IMR-90 (cell line): ENCODE measurements around the gene DNAH6. TPM values are rescaled to one million over a fixed set of nuclear protein-coding genes. Genes with fewer than 3 reads are reported as not detected.

ENCODE experiments used
- ATAC-seq: fragments of 200-7000 bp; cut with Tn5 transposase; 2 replicates; pipeline ENCODE4 v1.9.1; 2020; ENCODE audit warnings: low read depth, mild to moderate bottlenecking, moderate library complexity
- BruUV-seq: library from RNA; stranded (reverse); fragments of 400-500 nt; replicated peaks from 2 replicates; lab custom pipeline; 2021; lab: Mats Ljungman, UMichigan
- CTCF ChIA-PET: fragments of 300-600 bp; formaldehyde crosslinking; extraction: SDS; loops from one replicate; lab custom pipeline; 2021; ENCODE audit warnings: antibody characterized with exemption; lab: Yijun Ruan, JAX
- POLR2A ChIA-PET: fragments of 300-600 bp; sonication (Branson Sonifier 250); formaldehyde crosslinking; loops from one replicate; lab custom pipeline; 2022; ENCODE audit warnings: antibody characterized with exemption; ENCODE audit not compliant: unreplicated experiment; lab: Charles Lee
- DNase-seq: peaks from one replicate; pipeline ENCODE4 v3.0.0; 2013
- H2AFZ ChIP-seq: replicated peaks from 2 replicates; pipeline ENCODE3; 2013; ENCODE audit warnings: low read length, mild to moderate bottlenecking; ENCODE audit not compliant: poor library complexity
- H2AK5ac ChIP-seq: 2 replicates; pipeline ENCODE4 v1.6.1; 2013; ENCODE audit warnings: low read depth, low read length, inconsistent platforms
- H2AK9ac ChIP-seq: replicated peaks from 2 replicates; pipeline ENCODE3; 2013; ENCODE audit warnings: mild to moderate bottlenecking, low read depth, low read length, moderate library complexity; ENCODE audit not compliant: poor library complexity
- H2BK120ac ChIP-seq: 2 replicates; pipeline ENCODE4 v1.6.1; 2013; ENCODE audit warnings: low read depth, low read length, inconsistent platforms
- H2BK15ac ChIP-seq: 3 replicates; pipeline ENCODE4 v1.6.1; 2013; ENCODE audit warnings: low read depth, low read length, inconsistent platforms
- H2BK20ac ChIP-seq: 2 replicates; pipeline ENCODE4 v1.6.1; 2013; ENCODE audit warnings: low read depth, mild to moderate bottlenecking, inconsistent platforms, low read length, moderate library complexity
- H2BK5ac ChIP-seq: 2 replicates; pipeline ENCODE4 v1.6.1; 2013; ENCODE audit warnings: mild to moderate bottlenecking, low read depth, low read length, inconsistent platforms; ENCODE audit not compliant: poor library complexity, severe bottlenecking
- H3K14ac ChIP-seq: replicated peaks from 2 replicates; pipeline ENCODE4 v1.6.1; 2013; ENCODE audit warnings: low read depth, low read length, inconsistent platforms
- H3K18ac ChIP-seq: 2 replicates; pipeline ENCODE4 v1.6.1; 2013; ENCODE audit warnings: low read depth, low read length, control low read depth
- H3K23ac ChIP-seq: 2 replicates; pipeline ENCODE4 v1.6.1; 2013; ENCODE audit warnings: low read depth, low read length, inconsistent platforms
- H3K27ac ChIP-seq: 2 replicates; pipeline ENCODE4 v1.5.1; 2013; ENCODE audit warnings: mild to moderate bottlenecking, control low read depth, low read length; ENCODE audit not compliant: insufficient read depth
- H3K27me3 ChIP-seq: 2 replicates; pipeline ENCODE4 v1.6.1; 2013; ENCODE audit warnings: low read length; ENCODE audit not compliant: control insufficient read depth, insufficient read depth
- H3K36me3 ChIP-seq: 2 replicates; pipeline ENCODE4 v1.6.1; 2013; ENCODE audit warnings: low read length, mixed read lengths; ENCODE audit not compliant: control insufficient read depth, insufficient read depth
- H3K4ac ChIP-seq: 2 replicates; pipeline ENCODE4 v1.6.1; 2013; ENCODE audit warnings: low read depth, low read length, inconsistent platforms
- H3K4me1 ChIP-seq: 2 replicates; pipeline ENCODE4 v1.6.1; 2013; ENCODE audit warnings: low read length, mixed read lengths; ENCODE audit not compliant: control insufficient read depth, insufficient read depth
- H3K4me2 ChIP-seq: 2 replicates; pipeline ENCODE4 v1.6.1; 2013; ENCODE audit warnings: low read depth, mild to moderate bottlenecking, control low read depth, low read length, moderate library complexity
- H3K4me3 ChIP-seq: 2 replicates; pipeline ENCODE4 v1.5.1; 2013; ENCODE audit warnings: low read depth, mild to moderate bottlenecking, control low read depth, low read length, moderate library complexity; ENCODE audit not compliant: insufficient read depth
- H3K56ac ChIP-seq: 2 replicates; pipeline ENCODE4 v1.6.1; 2013; ENCODE audit warnings: low read length, inconsistent platforms; ENCODE audit not compliant: insufficient read depth; ENCODE audit errors: extremely low read depth
- H3K79me1 ChIP-seq, 2 experiments: 2 replicates each; pipeline ENCODE4 v1.6.1; 2013; ENCODE audit warnings: low read length in 2 of 2, inconsistent platforms in 1 of 2, low read depth in 1 of 2
- H3K9ac ChIP-seq: 2 replicates; pipeline ENCODE4 v1.6.1; 2013; ENCODE audit warnings: low read depth, low read length, control low read depth
- H3K9me1 ChIP-seq: 2 replicates; pipeline ENCODE4 v1.6.1; 2013; ENCODE audit warnings: low read length, inconsistent platforms; ENCODE audit not compliant: insufficient read depth
- H3K9me3 ChIP-seq: 2 replicates; pipeline ENCODE4 v1.6.1; 2013; ENCODE audit warnings: low read length; ENCODE audit not compliant: control insufficient read depth, insufficient read depth
- H4K20me1 ChIP-seq: 2 replicates; pipeline ENCODE4 v1.6.1; 2013; ENCODE audit warnings: low read length, inconsistent platforms; ENCODE audit not compliant: insufficient read depth
- H4K5ac ChIP-seq: 2 replicates; pipeline ENCODE4 v1.6.1; 2013; ENCODE audit warnings: mild to moderate bottlenecking, low read depth, low read length, control low read depth
- H4K8ac ChIP-seq, 2 experiments: 2 replicates each; pipeline ENCODE4 v1.6.1; 2013; ENCODE audit warnings: low read depth in 2 of 2, low read length in 2 of 2, control low read depth in 1 of 2, inconsistent platforms in 1 of 2
- H4K91ac ChIP-seq: 2 replicates; pipeline ENCODE4 v1.6.1; 2013; ENCODE audit warnings: low read depth, low read length, inconsistent platforms; ENCODE audit not compliant: insufficient read depth
- CHD1 ChIP-seq: IDR thresholded peaks from 2 replicates; pipeline ENCODE4 v1.6.1; 2012; ENCODE audit warnings: low read depth, low read length, improper control_type of control experiment
- MAFK ChIP-seq: IDR thresholded peaks from 2 replicates; pipeline ENCODE4 v1.6.1; 2012; ENCODE audit warnings: low read depth, low read length, improper control_type of control experiment
- MAZ ChIP-seq: IDR thresholded peaks from 2 replicates; pipeline ENCODE4 v1.6.1; 2012; ENCODE audit warnings: low read depth, mild to moderate bottlenecking, low read length, improper control_type of control experiment, moderate library complexity, borderline replicate concordance
- RAD21 ChIP-seq: IDR thresholded peaks from 2 replicates; pipeline ENCODE4 v1.6.1; 2012; ENCODE audit warnings: low read length, improper control_type of control experiment
- WGBS, 2 experiments: methylation state at CpG; one replicate each; pipeline versions ENCODE4 v1.1.5 to v1.1.7; 2013; ENCODE audit warnings: missing lambda C conversion rate in 2 of 2; ENCODE audit not compliant: insufficient read length in 1 of 2; ENCODE audit errors: extremely low coverage in 2 of 2; 5-methylcytosine and 5-hydroxymethylcytosine counted together
- dilution Hi-C: fragments of 300-500 bp; cut with HindIII; formaldehyde crosslinking; loops from one replicate; pipeline ENCODE4 v1.14.3; 2018; ENCODE audit warnings: low sequenced_read_pairs; ENCODE audit not compliant: unreplicated experiment
- in situ Hi-C: fragments of 300-500 bp; cut with MboI; formaldehyde crosslinking; loops from 3 replicates; pipeline ENCODE4 v1.14.3; 2019; ENCODE audit warnings: low sequenced_read_pairs, inconsistent platforms, mixed read lengths
- intact Hi-C: fragments of 100-400 bp; cut with micrococcal nuclease; formaldehyde crosslinking; loops from 2 replicates; pipeline ENCODE4 v1.10.0; 2022
- polyA plus RNA-seq, 3 experiments: library from polyadenylated mRNA; depleted of rRNA; stranded (reverse); fragments of >200 nt; gene quantifications; 2 replicates each; pipeline ENCODE4 v1.2.3, GENCODE V29; 2012; ENCODE audit warnings: low replicate concordance in 1 of 3
- total RNA-seq: library from RNA; depleted of rRNA; stranded (reverse); fragments of >200 nt; gene quantifications from 2 replicates; pipeline ENCODE4 v1.2.3, GENCODE V29; 2012
- TF ChIP-seq, protein P1 (sequence below): fragments of 150-350 bp; IDR thresholded peaks from 2 replicates; pipeline ENCODE4 v1.6.1; 2017; ENCODE audit warnings: mild to moderate bottlenecking, antibody characterized with exemption, low read length, low read depth

Gene DNAH6
- total and polyA plus RNA-seq, 2 of the 4 experiments (the other 2 are of a cell fraction): under 0.01 to 0.07 TPM

DNA sequence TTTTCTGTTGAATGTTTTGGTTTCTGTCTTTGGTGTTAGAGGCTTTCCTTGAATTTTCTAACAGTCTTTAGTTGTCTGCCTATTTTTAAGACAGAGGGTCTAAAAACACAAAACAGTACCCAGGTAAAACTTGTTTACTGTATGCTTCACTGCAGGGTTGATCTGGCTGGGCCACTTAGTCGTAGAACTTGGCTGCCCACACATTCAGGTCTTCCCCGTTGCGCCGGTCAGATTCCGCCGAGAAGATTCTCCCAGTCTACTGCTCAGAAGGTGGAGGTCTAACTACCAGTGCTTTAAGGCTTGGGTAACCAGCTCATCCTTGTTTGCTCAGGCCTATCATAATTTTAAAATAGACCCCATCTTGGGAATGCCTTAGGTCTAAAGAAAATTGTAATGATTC lies 24.6 kb upstream of the DNAH6 start:
- DNase-seq (no peak), ATAC-seq (no peak)
- Histone ChIP-seq H3K79me1 (no peaks in the 10 kb centered on the region), H3K9me3 (no peaks in the 10 kb centered on the region), H3K9me1 (peaks cover 5% of the 10 kb centered on the region), H2AK9ac (no peak overlapping the region), H3K36me3 (no peaks in the 10 kb centered on the region), H2BK15ac (peak overlapping the region; percentile 87; the same call in 1 of the 3 replicates), H4K8ac (no peak overlapping the region), H4K5ac (no peak overlapping the region), H3K23ac (no peak overlapping the region), H3K4me2 (no peak overlapping the region), H3K4me3 (no peak overlapping the region), H3K18ac (no peak overlapping the region), H2AK5ac (peak overlapping the region; percentile 17; the same call in 1 of the 2 replicates), H3K4me1 (peaks cover 8% of the 10 kb centered on the region), H2BK5ac (no peak overlapping the region), H3K27me3 (no peaks in the 10 kb centered on the region), H2AFZ (no peak overlapping the region), H4K91ac (peak overlapping the region; percentile 41; the same call in 1 of the 2 replicates), H3K14ac (0 out of 2 replicates have a peak overlapping the region, but pooled peaks have one; percentile 52), H3K27ac (no peak overlapping the region), H2BK120ac (peak overlapping the region; percentile 74), H3K56ac (no peak overlapping the region), H3K4ac (no peak overlapping the region), H4K20me1 (no peaks in the 10 kb centered on the region), H2BK20ac (peak overlapping the region; percentile 77; the same call in 1 of the 2 replicates), H3K9ac (no peak overlapping the region)
- ChIA-PET POLR2A (no interaction called here), CTCF (no interaction called here)
- no TSS peak for BruUV-seq
- dilution Hi-C loops: no loop called here
- intact Hi-C loops: loop anchor here (5.0 kb wide), 1 partner anchor 806 kb away; no protein-coding TSS in a partner anchor
- TF ChIP-seq MAZ: no peak
- TF ChIP-seq CHD1: no peak
- TF ChIP-seq, protein P1, sequence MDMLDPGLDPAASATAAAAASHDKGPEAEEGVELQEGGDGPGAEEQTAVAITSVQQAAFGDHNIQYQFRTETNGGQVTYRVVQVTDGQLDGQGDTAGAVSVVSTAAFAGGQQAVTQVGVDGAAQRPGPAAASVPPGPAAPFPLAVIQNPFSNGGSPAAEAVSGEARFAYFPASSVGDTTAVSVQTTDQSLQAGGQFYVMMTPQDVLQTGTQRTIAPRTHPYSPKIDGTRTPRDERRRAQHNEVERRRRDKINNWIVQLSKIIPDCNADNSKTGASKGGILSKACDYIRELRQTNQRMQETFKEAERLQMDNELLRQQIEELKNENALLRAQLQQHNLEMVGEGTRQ: no peak
- no peak for TF ChIP-seq RAD21
- TF ChIP-seq MAFK: no peak
- WGBS, 2 experiments: 94% methylated on average over 6 of the region's 6 CpGs; no CpG with 5 or more reads in 1 of the 2 experiments
- in situ Hi-C loops: loop anchor here (5.0 to 25.0 kb wide), 4 partner anchors 143 to 796 kb away; partner anchors contain the start of gene TRABD2A
